ENCODE data around the gene ARHGEF28. TPM values are rescaled to one million over a fixed set of nuclear protein-coding genes. Genes with fewer than 3 reads are reported as not detected.

ARHGEF28 gene
- total and polyA plus RNA-seq, 2 experiments from 2014 or later: 3.5 to 11.2 TPM

- H3K36me3 ChIP-seq (replicated peaks; ENCODE audit: insufficient read depth, low read depth): no peaks in the 10 kb centered on the region
- no peaks in the 10 kb centered on the region for H3K9me2 ChIP-seq (replicated peaks; ENCODE audit: insufficient read depth)
- no peak overlapping the region for H2AFZ ChIP-seq
- WGBS (ENCODE audit: low lambda C conversion rate, missing lambda C conversion rate): 79% methylated on average over 5 of the region's 5 CpGs
- H3K4me2 ChIP-seq: no peak overlapping the region
- no peaks in the 10 kb centered on the region for H3K79me2 ChIP-seq
- H3K4me3 ChIP-seq: no peak overlapping the region
- no peaks in the 10 kb centered on the region for H4K20me1 ChIP-seq (ENCODE audit: insufficient read depth, poor library complexity, severe bottlenecking)
- no peaks in the 10 kb centered on the region for H3K4me1 ChIP-seq (ENCODE audit: insufficient read depth)
- TF ChIP-seq EZH2phosphoT487 (IDR thresholded peaks at IDR 0.05; ENCODE audit: low read depth, severe bottlenecking, unreplicated experiment): no peak
- TF ChIP-seq EZH2 (IDR thresholded peaks at IDR 0.05; ENCODE audit: borderline replicate concordance): no peak
- no peak for TF ChIP-seq CTCF (IDR thresholded peaks at IDR 0.05; ENCODE audit: poor library complexity)
- H3K27me3 ChIP-seq: no peaks in the 10 kb centered on the region
- H3K27ac ChIP-seq: no peak overlapping the region
- no peak for DNase-seq (ENCODE audit: low spot score)
- no peaks in the 10 kb centered on the region for H3K9me3 ChIP-seq (ENCODE audit: low read depth)
Measured at GRCh38 chr5:73960023-73960422, 334.0 kb downstream of the ARHGEF28 start.

GRCh38 chr5:73960426-73960825 is 334.4 kb downstream of the ARHGEF28 start:
- Histone ChIP-seq H3K9me3 (ENCODE audit: low read depth) (no peaks in the 10 kb centered on the region), H3K27me3 (no peaks in the 10 kb centered on the region), H3K4me2 (no peak overlapping the region), H3K27ac (no peak overlapping the region), H3K9me2 (replicated peaks; ENCODE audit: insufficient read depth) (no peaks in the 10 kb centered on the region), H3K36me3 (replicated peaks; ENCODE audit: insufficient read depth, low read depth) (no peaks in the 10 kb centered on the region), H3K4me1 (ENCODE audit: insufficient read depth) (no peaks in the 10 kb centered on the region), H3K4me3 (no peak overlapping the region), H3K79me2 (no peaks in the 10 kb centered on the region), H2AFZ (no peak overlapping the region), H4K20me1 (ENCODE audit: insufficient read depth, poor library complexity, severe bottlenecking) (no peaks in the 10 kb centered on the region)
- WGBS (ENCODE audit: low lambda C conversion rate, missing lambda C conversion rate): 50% methylated on average over 1 of the region's 1 CpG
- no peak for TF ChIP-seq EZH2 (IDR thresholded peaks at IDR 0.05; ENCODE audit: borderline replicate concordance)
- TF ChIP-seq EZH2phosphoT487 (IDR thresholded peaks at IDR 0.05; ENCODE audit: low read depth, severe bottlenecking, unreplicated experiment): no peak
- no peak for TF ChIP-seq CTCF (IDR thresholded peaks at IDR 0.05; ENCODE audit: poor library complexity)
- no peak for DNase-seq (ENCODE audit: low spot score)

GRCh38 chr5:73962801-73963425 is 336.9 kb downstream of the ARHGEF28 start:
- DNase-seq (ENCODE audit: low spot score): no peak

More at GRCh38 chr5:73962801-73963425, 336.9 kb downstream of the ARHGEF28 start:
- H3K4me3 ChIP-seq: no peak overlapping the region
- no peak overlapping the region for H3K4me2 ChIP-seq
- no peaks in the 10 kb centered on the region for H3K9me3 ChIP-seq (ENCODE audit: low read depth)
- no peaks in the 10 kb centered on the region for H4K20me1 ChIP-seq (ENCODE audit: insufficient read depth, poor library complexity, severe bottlenecking)
- no peaks in the 10 kb centered on the region for H3K27me3 ChIP-seq
- no peaks in the 10 kb centered on the region for H3K79me2 ChIP-seq
- no peaks in the 10 kb centered on the region for H3K9me2 ChIP-seq (replicated peaks; ENCODE audit: insufficient read depth)
- no peaks in the 10 kb centered on the region for H3K36me3 ChIP-seq (replicated peaks; ENCODE audit: insufficient read depth, low read depth)
- WGBS (ENCODE audit: low lambda C conversion rate, missing lambda C conversion rate): 81% methylated on average over 8 of the region's 8 CpGs
- no peak overlapping the region for H3K27ac ChIP-seq
- no peaks in the 10 kb centered on the region for H3K4me1 ChIP-seq (ENCODE audit: insufficient read depth)
- TF ChIP-seq CTCF (IDR thresholded peaks at IDR 0.05; ENCODE audit: poor library complexity) (no peak), EZH2phosphoT487 (IDR thresholded peaks at IDR 0.05; ENCODE audit: low read depth, severe bottlenecking, unreplicated experiment) (no peak), EZH2 (IDR thresholded peaks at IDR 0.05; ENCODE audit: borderline replicate concordance) (no peak)
- no peak overlapping the region for H2AFZ ChIP-seq
